HG02938 (cell line): Measurements from ENCODE around the gene PRSS22.

Experiments
- ATAC-seq: cut with Tn5 transposase; IDR thresholded peaks from one replicate; pipeline ENCODE4 v1.9.1; 2021; ENCODE audit warnings: mild to moderate bottlenecking, moderate library complexity; ENCODE audit not compliant: unreplicated experiment

Gene PRSS22

GRCh38 chr16:2881783-2882649 is 24.0 kb upstream of the PRSS22 start:
- peak; percentile 4 for ATAC-seq

GRCh38 chr16:2879854-2880508 is 22.0 kb upstream of the PRSS22 start:
- ATAC-seq = no peak

GRCh38 chr16:2874912-2875362 is 17.0 kb upstream of the PRSS22 start:
- ATAC-seq = no peak

- no peak for ATAC-seq
These were observed 16.3 kb upstream of the PRSS22 start for GRCh38 chr16:2874032-2874911.

GRCh38 chr16:2871926-2872325 is 14.0 kb upstream of the PRSS22 start:
- no peak for ATAC-seq

GRCh38 chr16:2867987-2868789 is 10.2 kb upstream of the PRSS22 start:
- ATAC-seq = peak; percentile 80

GRCh38 chr16:2867661-2867986 is 9.7 kb upstream of the PRSS22 start:
- no peak for ATAC-seq

- ATAC-seq = no peak
These were observed 8.5 kb upstream of the PRSS22 start for GRCh38 chr16:2866431-2866830.

- no peak for ATAC-seq
These were observed 7.7 kb upstream of the PRSS22 start for GRCh38 chr16:2865651-2866050.

GRCh38 chr16:2860826-2861567 is 3.0 kb upstream of the PRSS22 start:
- no peak for ATAC-seq

- ATAC-seq = no peak
These were observed 1.8 kb upstream of the PRSS22 start for GRCh38 chr16:2859686-2860265.

- no peak for ATAC-seq
These were observed 465 bp upstream of the PRSS22 start for GRCh38 chr16:2858245-2859025.

GRCh38 chr16:2856686-2857450 is 1.1 kb downstream of the PRSS22 start:
- no peak for ATAC-seq

- no peak for ATAC-seq
These were observed 1.8 kb downstream of the PRSS22 start for GRCh38 chr16:2856061-2856670.

- ATAC-seq = no peak
These were observed 2.4 kb downstream of the PRSS22 start for GRCh38 chr16:2855536-2855935.

GRCh38 chr16:2854700-2855309 is 3.2 kb downstream of the PRSS22 start:
- ATAC-seq = no peak

GRCh38 chr16:2853531-2854073 is 4.4 kb downstream of the PRSS22 start:
- no peak for ATAC-seq
